Neutrophil (primary cell): ENCODE measurements around the gene ADAMTSL3.

Experiments
- H3K27ac ChIP-seq: fragments of 200-600 bp; sonication (generic); 2 replicates; pipeline ENCODE4 v1.5.1; 2016; ENCODE audit warnings: mild to moderate bottlenecking, moderate library complexity
- H3K27me3 ChIP-seq: fragments of 200-600 bp; sonication (generic); 2 replicates; pipeline ENCODE4 v1.6.0; 2016; ENCODE audit warnings: mild to moderate bottlenecking
- H3K36me3 ChIP-seq: fragments of 200-600 bp; sonication (generic); 2 replicates; pipeline ENCODE4 v1.5.1; 2017
- H3K4me1 ChIP-seq, 2 experiments: fragments of 200-600 bp in 1 of 2; sonication (generic) in 1 of 2; 1 replicate in 1 of 2; 2 replicates in 1 of 2; pipeline versions ENCODE4 v1.5.1 to v1.6.1; 2013 to 2016; ENCODE audit warnings: low read depth in 1 of 2, low read length in 1 of 2, mild to moderate bottlenecking in 1 of 2, moderate library complexity in 1 of 2; ENCODE audit not compliant: control insufficient read depth in 1 of 2, insufficient read depth in 1 of 2
- H3K4me3 ChIP-seq, 2 experiments: fragments of 200-600 bp in 1 of 2; sonication (generic) in 1 of 2; 1 replicate in 1 of 2; 2 replicates in 1 of 2; pipeline ENCODE4 v1.5.1; 2013 to 2016; ENCODE audit warnings: low read depth in 1 of 2, low read length in 1 of 2, mild to moderate bottlenecking in 1 of 2, moderate library complexity in 1 of 2
- H3K9me3 ChIP-seq: fragments of 200-600 bp; sonication (generic); 2 replicates; pipeline ENCODE4 v1.5.1; 2016
- CTCF ChIP-seq: fragments of 200-600 bp; sonication (generic); IDR thresholded peaks from 2 replicates; pipeline ENCODE4 v1.5.1; 2016; ENCODE audit warnings: antibody characterized with exemption

Gene ADAMTSL3

GRCh38 chr15:83899670-83900069 lies 245.7 kb downstream of the ADAMTSL3 start:
- H3K27ac ChIP-seq: no peak overlapping the region
- H3K36me3 ChIP-seq: no peaks in the 10 kb centered on the region
- H3K27me3 ChIP-seq: no peaks in the 10 kb centered on the region
- H3K4me3 ChIP-seq: no peak overlapping the region
- H3K9me3 ChIP-seq: no peaks in the 10 kb centered on the region
- H3K4me1 ChIP-seq: no peaks in the 10 kb centered on the region
- no peak for TF ChIP-seq CTCF

GRCh38 chr15:83904107-83905040 lies 250.5 kb downstream of the ADAMTSL3 start:
- Histone ChIP-seq H3K4me1 (no peaks in the 10 kb centered on the region), H3K36me3 (no peaks in the 10 kb centered on the region), H3K27me3 (no peaks in the 10 kb centered on the region), H3K27ac (no peak overlapping the region), H3K4me3 (no peak overlapping the region), H3K9me3 (no peaks in the 10 kb centered on the region)
- TF ChIP-seq CTCF: no peak

GRCh38 chr15:83905556-83906273 lies 251.8 kb downstream of the ADAMTSL3 start:
- Histone ChIP-seq H3K27me3 (no peaks in the 10 kb centered on the region), H3K27ac (no peak overlapping the region), H3K4me3 (no peak overlapping the region), H3K36me3 (no peaks in the 10 kb centered on the region), H3K4me1 (no peaks in the 10 kb centered on the region), H3K9me3 (no peaks in the 10 kb centered on the region)
- no peak for TF ChIP-seq CTCF

- no peaks in the 10 kb centered on the region for H3K9me3 ChIP-seq
- TF ChIP-seq CTCF: no peak
- H3K4me3 ChIP-seq: no peak overlapping the region
- no peaks in the 10 kb centered on the region for H3K36me3 ChIP-seq
- H3K27ac ChIP-seq: no peak overlapping the region
- no peaks in the 10 kb centered on the region for H3K4me1 ChIP-seq
- no peaks in the 10 kb centered on the region for H3K27me3 ChIP-seq
These were observed 257.4 kb downstream of the ADAMTSL3 start for GRCh38 chr15:83911345-83911744.

GRCh38 chr15:83912343-83912742 lies 258.4 kb downstream of the ADAMTSL3 start:
- no peaks in the 10 kb centered on the region for H3K27me3 ChIP-seq
- TF ChIP-seq CTCF: no peak
- no peak overlapping the region for H3K4me3 ChIP-seq

More at GRCh38 chr15:83912343-83912742, 258.4 kb downstream of the ADAMTSL3 start:
- Histone ChIP-seq H3K4me1 (no peaks in the 10 kb centered on the region), H3K36me3 (no peaks in the 10 kb centered on the region), H3K27ac (no peak overlapping the region), H3K9me3 (no peaks in the 10 kb centered on the region)
